ENCODE data around the gene PRDX1. TPM values are rescaled to one million over a fixed set of nuclear protein-coding genes. Genes with fewer than 3 reads are reported as not detected.
"Not testable (repeated sequence)": the region's sequence is repeated elsewhere in the genome, so short reads cannot be mapped to it uniquely, and the experiment has no call there.

The PRDX1 gene
- total and polyA plus RNA-seq, 2 of the 4 experiments (the other 2 are of a cell fraction), result 612 to 883 TPM

GRCh38 chr1:45516036-45516435 is 5.6 kb downstream of the PRDX1 start:
- H3K36me3 ChIP-seq (ENCODE audit: control insufficient read depth, insufficient read depth, low read length), result peaks cover 42% of the 10 kb centered on the region

DNA sequence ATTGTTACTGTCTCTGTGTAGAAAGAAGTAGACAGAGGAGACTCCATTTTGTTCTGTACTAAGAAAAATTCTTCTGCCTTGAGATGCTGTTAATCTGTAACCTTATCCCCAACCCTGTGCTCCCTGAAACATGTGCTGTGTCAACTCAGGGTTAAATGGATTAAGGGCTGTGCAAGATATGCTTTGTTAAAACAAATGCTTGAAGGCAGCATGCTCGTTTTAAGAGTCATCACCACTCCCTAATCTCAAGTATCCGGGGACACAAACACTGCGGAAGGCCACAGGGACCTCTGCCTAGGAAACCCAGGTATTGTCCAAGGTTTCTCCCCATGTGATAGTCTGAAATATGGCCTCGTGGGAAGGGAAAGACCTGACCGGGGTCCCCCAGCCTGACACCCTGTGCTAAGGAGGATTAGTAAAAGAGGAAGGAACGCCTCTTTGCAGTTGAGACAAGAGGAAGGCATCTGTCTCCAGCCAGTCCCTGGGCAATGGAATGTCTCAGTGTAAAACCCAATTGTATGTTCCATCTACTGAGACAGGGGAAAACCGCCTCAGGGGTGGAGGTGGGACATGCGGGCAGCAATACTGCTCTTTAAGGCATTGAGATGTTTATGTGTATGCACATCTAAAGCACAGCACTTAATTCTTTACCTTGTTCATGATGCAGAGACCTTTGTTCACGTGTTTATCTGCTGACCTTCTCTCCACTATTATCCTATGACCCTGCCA is 8.0 kb downstream of the PRDX1 start:
- peak; percentile 58 for DNase-seq
- in situ Hi-C loops (cut with MboI; ENCODE audit: low sequenced_read_pairs), result not testable (repeated sequence)

More at GRCh38 chr1:45516036-45516435, 5.6 kb downstream of the PRDX1 start:
- ChIA-PET CTCF (no interaction called here), POLR2A (ENCODE audit: unreplicated experiment) (no interaction called here)
- Histone ChIP-seq H4K5ac (ENCODE audit: low read depth, low read length) (no peak overlapping the region), H3K9me1 (ENCODE audit: insufficient read depth, low read length) (0 out of 2 replicates have a peak, but pooled peaks cover 8% of the 10 kb centered on the region), H3K4me2 (ENCODE audit: low read depth, low read length) (no peak overlapping the region; the same call in 1 of the 2 replicates), H3K79me1 (ENCODE audit: low read depth in 1 of 2, low read length in 2 of 2) (peaks cover 11 to 62% of the 10 kb centered on the region in 2 experiments), H3K18ac (ENCODE audit: low read depth, low read length) (no peak overlapping the region), H2AK5ac (ENCODE audit: low read depth, low read length) (no peak overlapping the region), H3K27ac (ENCODE audit: insufficient read depth, low read length) (peak overlapping the region; percentile 33; the same call in 1 of the 2 replicates), H2AFZ (replicated peaks; ENCODE audit: low read length, poor library complexity) (no peak overlapping the region), H4K20me1 (ENCODE audit: insufficient read depth, low read length) (peaks cover 71% of the 10 kb centered on the region), H3K4me1 (ENCODE audit: control insufficient read depth, insufficient read depth, low read length) (peaks cover 20% of the 10 kb centered on the region), H3K4me3 (ENCODE audit: insufficient read depth, low read depth, low read length) (no peak overlapping the region), H4K91ac (ENCODE audit: insufficient read depth, low read depth, low read length) (no peak overlapping the region), H3K14ac (replicated peaks; ENCODE audit: low read depth, low read length) (no peak overlapping the region), H3K4ac (ENCODE audit: low read depth, low read length) (no peak overlapping the region), H2AK9ac (replicated peaks; ENCODE audit: low read depth, low read length, poor library complexity) (no peak overlapping the region), H3K9me3 (ENCODE audit: control insufficient read depth, insufficient read depth, low read length) (no peaks in the 10 kb centered on the region), H3K27me3 (ENCODE audit: control insufficient read depth, insufficient read depth, low read length) (no peaks in the 10 kb centered on the region), H3K23ac (ENCODE audit: low read depth, low read length) (0 out of 2 replicates have a peak overlapping the region, but pooled peaks have one; percentile 14), H3K9ac (ENCODE audit: low read depth, low read length) (no peak overlapping the region), H2BK5ac (ENCODE audit: low read depth, low read length, poor library complexity, severe bottlenecking) (no peak overlapping the region), H2BK20ac (ENCODE audit: low read depth, low read length) (no peak overlapping the region), H4K8ac (ENCODE audit: low read depth in 2 of 2, low read length in 2 of 2) (0 out of 4 replicates have a peak overlapping the region, but pooled peaks of 1 of the 2 experiments have one; percentile 12), H2BK15ac (ENCODE audit: low read depth, low read length) (no peak overlapping the region), H2BK120ac (ENCODE audit: low read depth, low read length) (no peak overlapping the region), H3K56ac (ENCODE audit: extremely low read depth, insufficient read depth, low read length) (no peak overlapping the region)
- in situ Hi-C loops (cut with MboI; ENCODE audit: low sequenced_read_pairs), result loop anchor here (5.0 kb wide), 1 partner anchor 51 kb away; no protein-coding TSS in a partner anchor
- WGBS, 2 experiments (ENCODE audit: extremely low coverage in 2 of 2, insufficient read length in 1 of 2), result no CpG with 5 or more reads among the region's 3 CpGs
- dilution Hi-C loops (cut with HindIII; ENCODE audit: low sequenced_read_pairs, unreplicated experiment), result no loop called here
- ATAC-seq (ENCODE audit: low read depth), result peak; percentile 25
- intact Hi-C loops (cut with micrococcal nuclease), result no loop called here
- TF ChIP-seq POLR2A (IDR thresholded peaks at IDR 0.05; ENCODE audit: low read depth, low read length), result no peak
- peak; percentile 41 for DNase-seq
- no TSS peak for BruUV-seq (replicated peaks)

More for the DNA sequence above, 8.0 kb downstream of the PRDX1 start:
- H4K5ac ChIP-seq (ENCODE audit: low read depth, low read length); H2BK120ac ChIP-seq (ENCODE audit: low read depth, low read length); H3K9ac ChIP-seq (ENCODE audit: low read depth, low read length); H2BK20ac ChIP-seq (ENCODE audit: low read depth, low read length); H4K91ac ChIP-seq (ENCODE audit: insufficient read depth, low read depth, low read length); H3K14ac ChIP-seq (replicated peaks; ENCODE audit: low read depth, low read length); H3K23ac ChIP-seq (ENCODE audit: low read depth, low read length); ATAC-seq (ENCODE audit: low read depth); H2AK5ac ChIP-seq (ENCODE audit: low read depth, low read length); H3K9me3 ChIP-seq (ENCODE audit: control insufficient read depth, insufficient read depth, low read length); H2AFZ ChIP-seq (replicated peaks; ENCODE audit: low read length, poor library complexity); H3K9me1 ChIP-seq (ENCODE audit: insufficient read depth, low read length); H2AK9ac ChIP-seq (replicated peaks; ENCODE audit: low read depth, low read length, poor library complexity); BruUV-seq (replicated peaks); H3K27me3 ChIP-seq (ENCODE audit: control insufficient read depth, insufficient read depth, low read length); H3K56ac ChIP-seq (ENCODE audit: extremely low read depth, insufficient read depth, low read length); H3K4ac ChIP-seq (ENCODE audit: low read depth, low read length); H2BK15ac ChIP-seq (ENCODE audit: low read depth, low read length); CTCF ChIA-PET; H3K4me3 ChIP-seq (ENCODE audit: insufficient read depth, low read depth, low read length); POLR2A ChIA-PET (ENCODE audit: unreplicated experiment); dilution Hi-C loops (cut with HindIII; ENCODE audit: low sequenced_read_pairs, unreplicated experiment): not testable (repeated sequence)
- H3K36me3 ChIP-seq (ENCODE audit: control insufficient read depth, insufficient read depth, low read length), result peaks cover 60% of the 10 kb centered on the region
- peaks cover 8 to 61% of the 10 kb centered on the region in 2 experiments for H3K79me1 ChIP-seq (ENCODE audit: low read depth in 1 of 2, low read length in 2 of 2)
- peak overlapping the region; percentile 55 for H3K27ac ChIP-seq (ENCODE audit: insufficient read depth, low read length)
- peaks cover 17% of the 10 kb centered on the region for H3K4me1 ChIP-seq (ENCODE audit: control insufficient read depth, insufficient read depth, low read length)
- peaks cover 53% of the 10 kb centered on the region for H4K20me1 ChIP-seq (ENCODE audit: insufficient read depth, low read length)
- H4K8ac ChIP-seq (ENCODE audit: low read depth in 2 of 2, low read length in 2 of 2), result peak overlapping the region in 1 of 2 experiments; percentile 46; a peak in 1 of 4 replicates
- intact Hi-C loops (cut with micrococcal nuclease), result loop anchor here (5.0 kb wide), 1 partner anchor 174 kb away; the partner anchor contains the start of genes GPBP1L1 and TMEM69
- peak overlapping the region; percentile 73 for H2BK5ac ChIP-seq (ENCODE audit: low read depth, low read length, poor library complexity, severe bottlenecking)
- 0 out of 2 replicates have a peak overlapping the region, but pooled peaks have one; percentile 10 for H3K4me2 ChIP-seq (ENCODE audit: low read depth, low read length)
- peak overlapping the region; percentile 61; the same call in 1 of the 2 replicates for H3K18ac ChIP-seq (ENCODE audit: low read depth, low read length)
- WGBS, 2 experiments (ENCODE audit: extremely low coverage in 2 of 2, insufficient read length in 1 of 2), result no CpG with 5 or more reads among the region's 9 CpGs

Measured in IMR-90 (cell line).